PFSK-1 (cell line): ENCODE measurements around the gene CLEC17A.

Source experiments
- FOXP2 ChIP-seq: optimal IDR thresholded peaks from 2 replicates; pipeline ENCODE3; 2011; ENCODE audit warnings: borderline replicate concordance, control low read depth, inconsistent platforms; ENCODE audit not compliant: insufficient read depth; ENCODE audit errors: extremely low read length, extremely low read depth
- POLR2AphosphoS5 ChIP-seq: IDR thresholded peaks from 2 replicates; pipeline ENCODE4 v1.6.1; 2012; ENCODE audit warnings: low read depth, mild to moderate bottlenecking, control low read depth, low read length, moderate library complexity
- REST ChIP-seq, 2 experiments: IDR thresholded peaks; 2 replicates each; pipeline versions ENCODE4 v1.6.1 to v1.8.0; 2011 to 2012; ENCODE audit warnings: low read depth in 2 of 2, low read length in 2 of 2, control low read depth in 1 of 2, inconsistent platforms in 1 of 2, mild to moderate bottlenecking in 1 of 2, moderate library complexity in 1 of 2; ENCODE audit not compliant: insufficient read depth in 1 of 2
- SIN3A ChIP-seq: IDR thresholded peaks from 2 replicates; pipeline ENCODE4 v1.6.1; 2012; ENCODE audit warnings: mild to moderate bottlenecking, low read length, moderate library complexity, borderline replicate concordance; ENCODE audit not compliant: insufficient read depth
- TAF1 ChIP-seq: IDR thresholded peaks from 2 replicates; pipeline ENCODE4 v1.6.1; 2012; ENCODE audit warnings: low read length, control low read depth, borderline replicate concordance; ENCODE audit not compliant: insufficient read depth

Gene CLEC17A

GRCh38 chr19:14561847-14562351 is 21.0 kb upstream of the CLEC17A start:
- no peak for TF ChIP-seq SIN3A
- TF ChIP-seq FOXP2: no peak
- no peak for TF ChIP-seq TAF1
- no peak for TF ChIP-seq REST (IDR thresholded peaks at IDR 0.05; ENCODE audit: insufficient read depth in 1 of 2, low read depth in 2 of 2, low read length in 2 of 2)
- no peak for TF ChIP-seq POLR2AphosphoS5

GRCh38 chr19:14562660-14563589 is 20.0 kb upstream of the CLEC17A start:
- no peak for TF ChIP-seq FOXP2
- no peak for TF ChIP-seq TAF1
- no peak for TF ChIP-seq POLR2AphosphoS5
- no peak for TF ChIP-seq REST (IDR thresholded peaks at IDR 0.05; ENCODE audit: insufficient read depth in 1 of 2, low read depth in 2 of 2, low read length in 2 of 2)
- TF ChIP-seq SIN3A: no peak

- TF ChIP-seq POLR2AphosphoS5 (no peak), FOXP2 (no peak), SIN3A (no peak), REST (IDR thresholded peaks at IDR 0.05; ENCODE audit: insufficient read depth in 1 of 2, low read depth in 2 of 2, low read length in 2 of 2) (no peak), TAF1 (no peak)
These were observed 19.3 kb upstream of the CLEC17A start for GRCh38 chr19:14563590-14563926.

- TF ChIP-seq TAF1 (no peak), SIN3A (no peak), REST (IDR thresholded peaks at IDR 0.05; ENCODE audit: insufficient read depth in 1 of 2, low read depth in 2 of 2, low read length in 2 of 2) (no peak), FOXP2 (no peak), POLR2AphosphoS5 (no peak)
These were observed 18.8 kb upstream of the CLEC17A start for GRCh38 chr19:14563989-14564651.
